Sigmoid colon (tissue), 4 donors: ENCODE measurements around the gene SLC35B2.

Experiments
- CTCF ChIP-seq, 4 experiments: fragments of 450-650 bp in 3 of 4; fragments of 200-600 bp in 1 of 4; IDR thresholded peaks; one replicate each; pipeline ENCODE4 v1.5.1; 2016 to 2019; ENCODE audit warnings: antibody characterized with exemption in 4 of 4, mild to moderate bottlenecking in 3 of 4, moderate library complexity in 2 of 4
- EP300 ChIP-seq, 4 donors: sonication (generic); formaldehyde crosslinking; IDR thresholded peaks; one replicate each; pipeline ENCODE4 v1.6.1; 2017; ENCODE audit warnings: antibody characterized with exemption in 4 of 4
- POLR2A ChIP-seq, 2 donors: fragments of 450-650 bp; IDR thresholded peaks; one replicate each; pipeline ENCODE4 v1.6.1; 2016; ENCODE audit warnings: antibody characterized with exemption in 2 of 2, mild to moderate bottlenecking in 2 of 2, moderate library complexity in 2 of 2
- POLR2AphosphoS5 ChIP-seq, 4 donors: sonication (generic); formaldehyde crosslinking; IDR thresholded peaks; one replicate each; pipeline ENCODE4 v1.6.1; 2017; ENCODE audit warnings: antibody characterized with exemption in 4 of 4

DNA sequence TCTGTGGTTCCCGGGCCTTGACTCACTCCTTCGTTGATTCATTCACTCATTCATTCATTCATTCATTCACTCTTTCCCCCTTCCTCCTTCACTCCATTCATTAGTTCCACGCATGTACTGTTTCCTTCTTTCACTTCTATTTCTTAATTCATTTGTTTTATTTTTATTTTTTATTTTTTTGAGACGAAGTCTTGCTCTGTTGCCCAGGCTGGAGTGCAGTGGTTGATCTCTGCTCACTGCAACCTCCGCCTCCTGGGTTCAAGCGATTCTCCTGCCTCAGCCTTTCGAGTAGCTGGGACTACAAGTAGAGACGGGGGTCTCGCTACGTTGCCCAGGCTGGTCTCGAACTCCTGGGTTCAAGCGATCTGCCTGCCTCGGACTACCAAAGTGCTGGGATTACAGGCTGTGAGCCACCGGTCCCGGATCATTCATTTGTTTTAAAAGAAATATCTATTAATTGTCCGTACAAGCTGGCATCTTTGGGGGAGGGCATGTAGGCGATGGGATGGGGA lies 8.4 kb upstream of the SLC35B2 start:
- no peak for TF ChIP-seq POLR2A (IDR thresholded peaks at IDR 0.05)
- TF ChIP-seq POLR2AphosphoS5 (IDR thresholded peaks at IDR 0.05) = no peak
- TF ChIP-seq EP300 (IDR thresholded peaks at IDR 0.05) = no peak
- no peak for TF ChIP-seq CTCF (IDR thresholded peaks at IDR 0.05)
